Hematopoietic multipotent progenitor cell (in vitro differentiated cells): ENCODE results near the gene CHTF18. TPM values are rescaled to one million over a fixed set of nuclear protein-coding genes. Genes with fewer than 3 reads are reported as not detected.

Experiments used
- DNase-seq, 3 donors: peaks; one replicate each; pipeline ENCODE4 v3.0.0-alpha.2; 2011 to 2015; ENCODE audit warnings: low read depth in 2 of 3, low spot score in 2 of 3
- small RNA-seq: library from RNA; depleted of rRNA; stranded (forward); fragments of <200 nt; gene quantifications from one replicate; pipeline ENCODE3, GENCODE V24; 2012
- total RNA-seq: library from RNA; depleted of rRNA; stranded (reverse); fragments of >200 nt; gene quantifications from one replicate; pipeline ENCODE4 v1.2.3, GENCODE V29; 2012

Gene CHTF18
- total RNA-seq, 1 donor = 25.3 TPM

DNA sequence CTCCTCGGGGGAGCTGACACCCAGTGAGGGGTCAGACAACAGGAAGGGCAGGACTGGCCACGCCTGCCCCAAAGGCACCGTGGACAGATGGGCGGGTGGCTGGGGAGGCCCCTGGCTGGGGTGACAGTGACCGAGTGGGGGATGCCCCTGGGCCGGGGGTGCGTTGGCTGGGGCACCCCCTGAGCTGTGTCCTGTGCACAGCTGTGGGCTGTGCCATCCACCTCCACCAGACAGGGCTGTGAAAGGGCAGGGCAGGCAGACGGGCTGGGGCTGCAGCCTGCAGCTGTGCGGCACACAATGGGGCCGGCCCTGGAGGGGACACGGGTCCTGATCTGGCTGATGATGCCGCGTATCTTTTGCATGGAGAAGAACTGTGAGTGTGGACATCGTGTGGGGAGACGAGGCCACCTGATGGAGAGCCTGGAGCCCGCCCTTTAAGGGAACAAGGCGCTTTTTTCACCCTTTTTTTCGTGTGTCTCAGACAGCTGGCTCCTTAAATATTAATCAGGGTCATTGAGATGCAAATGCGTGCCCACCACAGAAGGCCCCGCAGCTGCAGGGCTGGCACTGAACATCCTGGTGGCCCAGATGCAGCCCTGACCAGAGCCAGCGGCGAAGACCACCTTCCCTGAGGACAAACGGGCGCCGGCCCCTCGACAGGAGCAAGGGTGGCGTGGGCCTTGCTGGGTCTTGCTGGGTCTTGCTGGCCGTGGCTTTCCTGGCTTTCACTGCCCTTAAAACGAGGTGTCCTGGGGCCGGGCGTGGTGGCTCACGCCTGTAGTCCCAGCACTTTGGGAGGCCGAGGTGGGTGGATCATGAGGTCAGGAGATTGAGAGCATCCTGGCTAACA, 54.5 kb downstream of the CHTF18 start:
- DNase-seq = no peak

DNA sequence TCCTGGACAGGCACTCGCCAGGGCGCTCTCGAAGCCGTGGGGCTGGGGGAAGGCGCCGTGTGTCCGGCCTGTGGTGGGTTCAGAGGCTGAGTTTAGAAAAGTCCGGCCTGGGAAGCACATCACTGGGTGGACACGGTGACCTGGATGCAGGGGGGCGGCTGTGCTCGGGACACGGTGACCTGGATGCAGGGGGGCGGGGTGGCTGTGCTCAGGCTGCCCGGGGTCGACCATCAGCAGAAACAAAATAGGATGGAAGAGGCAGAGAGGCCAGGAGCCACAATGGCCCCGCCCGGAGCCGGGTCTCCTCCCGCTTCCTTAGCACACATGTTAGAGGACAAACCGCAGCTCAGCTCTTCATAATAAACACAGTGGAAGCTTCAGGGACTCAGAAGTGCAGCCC, 55.4 kb downstream of the CHTF18 start:
- DNase-seq = no peak

DNA sequence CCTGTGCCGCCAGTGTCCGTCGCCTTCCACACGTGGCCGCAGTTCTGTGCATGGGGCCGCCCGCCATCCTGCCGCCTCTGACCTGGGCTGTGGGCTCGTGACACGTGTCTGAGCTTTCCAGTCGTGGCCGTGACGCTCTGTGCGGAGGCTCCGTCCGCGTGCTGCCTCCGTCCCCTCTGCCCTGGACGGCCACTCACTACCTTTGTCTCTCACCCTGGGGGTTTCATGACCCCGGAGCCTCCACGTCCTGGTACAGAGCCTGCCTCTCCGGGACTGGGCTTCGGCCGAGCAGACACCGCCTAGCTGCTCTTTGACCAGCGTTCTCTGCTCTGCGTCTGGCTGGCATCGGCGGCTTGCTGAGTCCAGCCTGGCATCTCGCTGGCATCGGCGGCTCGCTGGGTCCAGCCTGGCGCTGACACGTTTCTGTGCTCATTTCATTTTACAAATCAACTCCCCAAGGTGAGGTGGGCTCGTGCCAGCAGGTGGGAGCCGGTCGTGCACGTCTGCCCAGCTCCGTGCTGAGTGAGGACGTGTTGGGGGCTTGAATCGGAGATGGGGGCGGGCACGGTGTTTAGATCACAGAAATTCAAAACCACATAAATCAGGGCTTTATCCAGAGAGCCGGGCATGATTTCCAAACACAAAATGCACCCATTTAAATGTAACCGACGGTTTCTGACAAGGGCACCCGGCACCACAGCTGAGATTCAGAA, 56.4 kb downstream of the CHTF18 start:
- DNase-seq = no peak

DNA sequence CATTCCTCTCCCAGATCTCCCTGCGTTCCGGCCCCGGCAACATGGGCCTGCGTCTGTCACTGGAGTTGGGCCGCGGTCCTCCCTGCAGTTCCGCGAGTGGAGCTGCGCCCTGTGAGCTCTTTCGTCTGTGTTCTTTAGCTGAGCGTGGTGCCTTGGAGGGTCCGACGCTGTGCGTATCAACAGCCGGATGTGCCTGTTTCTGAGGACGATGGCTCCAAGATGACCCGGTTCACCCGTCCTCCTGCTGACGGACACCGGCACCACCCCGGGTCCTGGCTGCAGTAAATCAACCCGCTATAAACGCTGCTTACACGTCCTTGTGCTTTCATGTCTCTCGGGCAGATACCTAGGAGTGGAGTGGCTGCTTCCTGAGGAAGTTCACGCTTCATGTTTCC, 56.9 kb downstream of the CHTF18 start:
- no peak for DNase-seq

DNA sequence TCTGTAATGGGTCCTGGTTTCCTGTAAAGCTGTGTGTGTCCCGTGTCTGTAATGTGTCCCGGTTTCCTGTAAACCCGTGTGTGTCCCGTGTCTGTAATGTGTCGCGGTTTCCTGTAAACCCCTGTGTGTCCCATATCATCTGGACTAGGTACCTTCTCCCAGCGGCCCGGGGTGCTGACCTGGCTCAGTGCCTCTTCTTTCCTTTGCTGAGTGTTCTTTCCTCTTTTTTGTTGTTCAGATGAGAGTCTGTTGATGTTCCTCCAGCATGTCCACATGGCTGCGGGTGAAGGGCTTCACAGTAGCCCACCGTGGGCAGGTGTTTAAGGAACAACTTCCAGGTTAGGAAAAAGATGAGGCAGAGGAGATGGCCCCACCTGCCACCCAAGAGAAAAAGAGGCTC, 58.7 kb downstream of the CHTF18 start:
- DNase-seq = no peak

Small RNAs within 50 kb of the gene (small RNA-seq; reads per million reads assigned to genes)
- gene MIR662 = not detected

Other genes with a start within 250 kb of the CHTF18 start
- gene PRR35, start 228.2 kb upstream of the CHTF18 start, total RNA-seq = under 0.01 TPM
- gene NHLRC4, start 221.6 kb upstream of the CHTF18 start, total RNA-seq = 14.3 TPM
- gene PIGQ, start 218.7 kb upstream of the CHTF18 start, total RNA-seq = 36.9 TPM
- gene RAB40C, start 198.6 kb upstream of the CHTF18 start, total RNA-seq = 33.4 TPM
- 0.27 TPM for gene WFIKKN1, start 157.6 kb upstream of the CHTF18 start, total RNA-seq
- gene METTL26, start 152.3 kb upstream of the CHTF18 start, total RNA-seq = 101 TPM
- gene MCRIP2, start 146.8 kb upstream of the CHTF18 start, total RNA-seq = 20.5 TPM
- 25.9 TPM for gene WDR90, start 139.3 kb upstream of the CHTF18 start, total RNA-seq
- gene RHOT2, start 120.5 kb upstream of the CHTF18 start, total RNA-seq = 44.7 TPM
- 0.54 TPM for gene RHBDL1, start 112.9 kb upstream of the CHTF18 start, total RNA-seq
- 73.2 TPM for gene STUB1, start 108.2 kb upstream of the CHTF18 start, total RNA-seq
- gene JMJD8, start 104.3 kb upstream of the CHTF18 start, total RNA-seq = 68.9 TPM
- 7.0 TPM for gene WDR24, start 98.2 kb upstream of the CHTF18 start, total RNA-seq
- gene FBXL16, start 82.8 kb upstream of the CHTF18 start, total RNA-seq = 0.54 TPM
- 5.1 TPM for gene METRN, start 73.5 kb upstream of the CHTF18 start, total RNA-seq
- 25.3 TPM for gene ANTKMT, start 67.5 kb upstream of the CHTF18 start, total RNA-seq
- 2.7 TPM for gene CCDC78, start 62.2 kb upstream of the CHTF18 start, total RNA-seq
- gene HAGHL, start 61.5 kb upstream of the CHTF18 start, total RNA-seq = 22.6 TPM
- gene CIAO3, start 47.6 kb upstream of the CHTF18 start, total RNA-seq = 72.2 TPM
- under 0.01 TPM for gene MSLN, start 27.9 kb upstream of the CHTF18 start, total RNA-seq
- gene RPUSD1, start 239 bp upstream of the CHTF18 start, total RNA-seq = 42.5 TPM
- gene GNG13, start 12.1 kb downstream of the CHTF18 start, total RNA-seq = not detected
- gene LMF1, start 182.4 kb downstream of the CHTF18 start, total RNA-seq = 45.2 TPM
- under 0.01 TPM for gene SOX8, start 193.2 kb downstream of the CHTF18 start, total RNA-seq